ENCODE data around the gene OR2T29.
"Not testable (repeated sequence)": the region's sequence is repeated elsewhere in the genome, so short reads cannot be mapped to it uniquely, and the experiment has no call there.

OR2T29 gene

DNA sequence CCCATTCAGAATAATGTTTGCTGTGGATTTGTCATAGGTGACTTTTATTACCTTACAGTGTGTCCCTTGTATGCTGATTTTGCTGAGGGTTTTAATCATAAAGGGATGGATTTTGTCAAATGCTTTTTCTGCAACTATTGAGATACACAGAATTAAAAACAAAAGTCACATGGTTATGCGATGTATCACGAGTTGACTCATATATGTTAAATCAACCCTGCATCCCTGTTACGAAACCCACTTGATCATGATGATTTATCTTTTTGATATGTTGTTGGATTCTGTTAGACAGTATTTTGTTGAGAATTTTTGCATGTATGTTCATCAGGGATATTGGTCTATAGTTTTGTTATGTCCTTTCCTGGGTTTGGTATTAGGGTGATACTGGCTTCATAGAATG is 22.7 kb upstream of the OR2T29 start:
- H3K4me3 ChIP-seq (ENCODE audit: insufficient read depth, low read depth, low read length), result no peak overlapping the region
- no peak overlapping the region for H3K27ac ChIP-seq (ENCODE audit: insufficient read depth, low read depth, low read length, poor library complexity, severe bottlenecking)
- WGBS, 2 experiments, result 83 to 94% methylated on average over 3 of the region's 3 CpGs
- H3K36me3 ChIP-seq (ENCODE audit: control insufficient read depth, insufficient read depth, low read length), result no peaks in the 10 kb centered on the region
- peaks cover 2% of the 10 kb centered on the region for H3K9me3 ChIP-seq (ENCODE audit: control insufficient read depth, low read length)
- H3K4me1 ChIP-seq (ENCODE audit: control insufficient read depth, insufficient read depth, low read length), result no peaks in the 10 kb centered on the region
- H3K27me3 ChIP-seq (ENCODE audit: control insufficient read depth, insufficient read depth, low read length, poor library complexity, severe bottlenecking), result no peaks in the 10 kb centered on the region

DNA sequence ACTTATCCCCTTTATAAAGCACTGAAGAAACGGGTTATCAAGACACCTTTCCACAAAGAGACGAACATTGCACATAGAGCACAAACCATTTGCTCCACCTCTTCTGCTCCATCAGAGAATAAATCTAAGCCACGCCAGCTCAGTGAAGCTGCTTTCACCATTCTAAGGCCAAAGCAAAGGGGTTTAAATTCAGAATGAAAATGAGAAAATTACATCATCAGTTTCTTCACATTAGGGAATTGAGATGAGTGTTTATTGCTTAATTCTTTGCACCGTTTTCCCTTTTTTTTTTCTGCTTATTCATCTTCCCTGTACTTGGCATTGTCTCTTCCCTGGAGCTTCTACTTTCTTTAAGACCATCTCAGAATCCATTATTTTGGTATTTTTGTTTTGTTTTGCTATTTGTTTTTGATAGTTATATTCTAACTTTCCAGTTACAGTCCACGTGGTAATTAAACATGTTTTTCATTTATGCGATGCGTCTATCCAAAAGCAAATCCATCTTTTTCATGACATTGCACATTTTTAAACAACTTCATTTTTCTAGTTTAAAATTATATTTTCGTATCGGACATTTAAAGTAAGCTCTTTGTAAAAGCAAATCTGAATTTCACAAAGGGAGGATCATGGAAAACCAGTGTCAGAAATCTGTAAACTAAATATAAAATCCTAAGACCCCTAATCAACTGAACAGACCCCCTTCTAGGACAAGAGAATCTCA is 13.8 kb upstream of the OR2T29 start:
- Histone ChIP-seq H3K27ac (ENCODE audit: insufficient read depth, low read depth, low read length, poor library complexity, severe bottlenecking) (no peak overlapping the region), H3K4me3 (ENCODE audit: insufficient read depth, low read depth, low read length) (no peak overlapping the region), H3K4me1 (ENCODE audit: control insufficient read depth, insufficient read depth, low read length) (no peaks in the 10 kb centered on the region), H3K27me3 (ENCODE audit: control insufficient read depth, insufficient read depth, low read length, poor library complexity, severe bottlenecking) (no peaks in the 10 kb centered on the region), H3K9me3 (ENCODE audit: control insufficient read depth, low read length) (no peaks in the 10 kb centered on the region), H3K36me3 (ENCODE audit: control insufficient read depth, insufficient read depth, low read length) (no peaks in the 10 kb centered on the region)
- 65 to 92% methylated on average over 6 to 9 of the region's 9 CpGs for WGBS, 2 experiments

DNA sequence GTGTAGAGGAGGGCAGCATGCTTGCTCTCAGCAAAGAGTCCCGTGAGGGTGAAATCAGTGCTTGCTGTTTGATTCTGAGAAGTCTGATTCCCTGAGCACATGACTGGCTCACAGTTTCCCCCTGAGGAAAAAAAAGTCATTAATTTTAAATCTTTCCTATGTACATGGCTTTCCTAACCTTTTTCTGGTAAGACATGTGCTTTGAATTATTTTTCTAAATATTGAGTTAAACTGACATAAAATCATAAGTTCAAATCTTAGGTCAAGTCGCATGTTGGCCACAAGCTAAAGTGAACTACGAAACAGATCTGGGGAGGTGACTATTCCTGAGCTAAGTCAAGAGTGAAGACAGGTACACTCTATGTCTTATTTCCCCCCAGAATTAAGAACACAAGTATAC is 12.1 kb upstream of the OR2T29 start, which contains the start of gene OR2T34:
TSS of gene OR2T34 (minus strand) at position 101 of the 400 bp plus-strand sequence. CDS start at position 101, 0 bp downstream.
- not testable (repeated sequence) for H3K4me1 ChIP-seq (ENCODE audit: control insufficient read depth, insufficient read depth, low read length); H3K27ac ChIP-seq (ENCODE audit: insufficient read depth, low read depth, low read length, poor library complexity, severe bottlenecking); H3K36me3 ChIP-seq (ENCODE audit: control insufficient read depth, insufficient read depth, low read length); H3K9me3 ChIP-seq (ENCODE audit: control insufficient read depth, low read length); H3K4me3 ChIP-seq (ENCODE audit: insufficient read depth, low read depth, low read length); H3K27me3 ChIP-seq (ENCODE audit: control insufficient read depth, insufficient read depth, low read length, poor library complexity, severe bottlenecking)
- WGBS, 2 experiments, result 72 to 83% methylated on average over 2 to 3 of the region's 3 CpGs

GRCh38 chr1:248573856-248574255 is 11.3 kb upstream of the OR2T29 start:
- H3K27me3 ChIP-seq (ENCODE audit: control insufficient read depth, insufficient read depth, low read length, poor library complexity, severe bottlenecking); H3K36me3 ChIP-seq (ENCODE audit: control insufficient read depth, insufficient read depth, low read length); H3K9me3 ChIP-seq (ENCODE audit: control insufficient read depth, low read length); H3K4me1 ChIP-seq (ENCODE audit: control insufficient read depth, insufficient read depth, low read length); H3K27ac ChIP-seq (ENCODE audit: insufficient read depth, low read depth, low read length, poor library complexity, severe bottlenecking); H3K4me3 ChIP-seq (ENCODE audit: insufficient read depth, low read depth, low read length): not testable (repeated sequence)
- WGBS, 2 experiments, result 76 to 79% methylated on average over 3 to 6 of the region's 8 CpGs

DNA sequence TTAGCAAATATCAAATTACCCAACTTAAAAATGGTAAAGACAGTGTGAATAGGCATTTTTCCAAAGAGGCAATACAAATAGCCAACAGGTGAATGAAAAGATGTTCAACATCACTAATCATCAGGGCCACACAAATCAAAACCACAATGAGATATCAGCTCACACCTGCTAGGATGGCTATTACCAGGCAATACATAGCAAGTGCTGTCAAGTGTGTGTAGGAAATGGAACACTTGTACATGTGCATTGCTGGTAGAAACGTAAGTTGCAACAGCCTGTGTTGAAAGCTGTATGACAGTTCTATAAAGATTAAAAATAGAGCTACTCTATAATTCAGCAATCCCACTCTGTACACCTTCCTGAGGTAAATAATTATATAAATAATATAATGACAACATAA is 9.5 kb upstream of the OR2T29 start:
- H3K9me3 ChIP-seq (ENCODE audit: control insufficient read depth, low read length); H3K4me1 ChIP-seq (ENCODE audit: control insufficient read depth, insufficient read depth, low read length); H3K36me3 ChIP-seq (ENCODE audit: control insufficient read depth, insufficient read depth, low read length); H3K27ac ChIP-seq (ENCODE audit: insufficient read depth, low read depth, low read length, poor library complexity, severe bottlenecking); H3K27me3 ChIP-seq (ENCODE audit: control insufficient read depth, insufficient read depth, low read length, poor library complexity, severe bottlenecking); H3K4me3 ChIP-seq (ENCODE audit: insufficient read depth, low read depth, low read length): not testable (repeated sequence)
- no CpG with 5 or more reads among the region's 1 CpG for WGBS, 2 experiments

DNA sequence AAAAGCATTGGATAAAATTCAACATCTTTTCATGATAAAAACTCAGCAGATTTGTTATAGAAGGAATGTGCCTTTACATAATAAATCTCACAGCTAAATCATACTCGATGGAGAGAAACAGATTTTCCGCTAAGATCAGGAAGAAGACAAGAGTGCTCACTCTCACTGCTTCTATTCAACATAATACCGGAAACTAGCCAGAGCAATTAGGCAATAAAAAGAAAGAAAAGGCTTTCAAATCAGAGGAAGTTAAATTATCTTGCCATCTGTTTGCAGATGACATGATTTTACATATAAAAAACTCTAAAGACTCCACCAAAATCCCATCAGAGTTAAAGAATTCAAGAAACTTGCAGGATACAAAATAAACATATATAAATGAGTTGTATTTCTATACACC is 8.2 kb upstream of the OR2T29 start:
- WGBS, 2 experiments, result 80 to 100% methylated on average over 3 of the region's 3 CpGs
- not testable (repeated sequence) for H3K27me3 ChIP-seq (ENCODE audit: control insufficient read depth, insufficient read depth, low read length, poor library complexity, severe bottlenecking); H3K27ac ChIP-seq (ENCODE audit: insufficient read depth, low read depth, low read length, poor library complexity, severe bottlenecking); H3K4me1 ChIP-seq (ENCODE audit: control insufficient read depth, insufficient read depth, low read length); H3K9me3 ChIP-seq (ENCODE audit: control insufficient read depth, low read length); H3K4me3 ChIP-seq (ENCODE audit: insufficient read depth, low read depth, low read length); H3K36me3 ChIP-seq (ENCODE audit: control insufficient read depth, insufficient read depth, low read length)

- not testable (repeated sequence) for H3K9me3 ChIP-seq (ENCODE audit: control insufficient read depth, low read length); H3K27me3 ChIP-seq (ENCODE audit: control insufficient read depth, insufficient read depth, low read length, poor library complexity, severe bottlenecking); H3K4me3 ChIP-seq (ENCODE audit: insufficient read depth, low read depth, low read length); H3K4me1 ChIP-seq (ENCODE audit: control insufficient read depth, insufficient read depth, low read length); H3K27ac ChIP-seq (ENCODE audit: insufficient read depth, low read depth, low read length, poor library complexity, severe bottlenecking); H3K36me3 ChIP-seq (ENCODE audit: control insufficient read depth, insufficient read depth, low read length)
- WGBS, 2 experiments, result 40% methylated on average over 1 of the region's 2 CpGs; no CpG with 5 or more reads in 1 of the 2 experiments
These were observed 6.5 kb upstream of the OR2T29 start for GRCh38 chr1:248569049-248569448.

DNA sequence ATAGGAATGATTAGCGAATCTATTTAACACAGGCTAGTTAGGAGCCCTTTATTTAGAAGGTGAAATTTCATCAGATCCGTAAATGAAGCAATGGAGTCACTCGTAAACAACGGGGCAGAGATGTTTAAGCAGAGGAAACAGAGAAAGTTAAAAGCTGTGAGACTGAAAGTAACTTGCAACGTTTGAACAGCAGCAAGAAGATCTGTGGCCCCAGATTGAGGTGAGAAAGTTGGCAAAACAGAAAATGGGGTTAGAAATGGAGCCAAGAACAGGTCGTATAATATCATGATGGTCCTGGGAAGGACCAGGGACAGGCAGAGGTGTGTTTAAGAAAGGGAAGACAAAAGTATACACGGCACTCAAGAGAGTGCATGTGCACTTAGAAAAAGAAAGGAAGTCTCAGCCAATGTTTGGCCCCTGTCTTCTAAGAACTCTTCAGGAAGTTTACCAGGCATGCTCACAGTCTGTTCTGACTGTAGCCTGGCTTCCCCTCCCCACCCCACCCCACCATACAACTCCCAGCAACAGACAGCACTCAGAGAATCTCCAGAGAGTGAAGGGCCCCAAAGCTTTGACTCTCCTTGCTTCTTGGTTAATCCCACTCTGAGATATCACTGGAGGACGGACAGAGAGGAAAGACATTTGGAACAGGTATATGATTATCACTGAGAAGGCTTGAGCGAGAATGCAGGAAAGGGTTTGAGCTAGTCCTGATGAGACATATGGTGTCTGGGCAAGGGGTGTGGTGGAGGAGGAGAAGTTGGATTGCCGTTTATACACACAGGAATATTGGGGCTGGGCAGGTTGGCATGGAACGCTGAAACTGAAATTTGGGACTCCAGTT is 3.2 kb upstream of the OR2T29 start:
- not testable (repeated sequence) for H3K4me3 ChIP-seq (ENCODE audit: insufficient read depth, low read depth, low read length); H3K27me3 ChIP-seq (ENCODE audit: control insufficient read depth, insufficient read depth, low read length, poor library complexity, severe bottlenecking); H3K27ac ChIP-seq (ENCODE audit: insufficient read depth, low read depth, low read length, poor library complexity, severe bottlenecking); H3K9me3 ChIP-seq (ENCODE audit: control insufficient read depth, low read length); H3K4me1 ChIP-seq (ENCODE audit: control insufficient read depth, insufficient read depth, low read length); H3K36me3 ChIP-seq (ENCODE audit: control insufficient read depth, insufficient read depth, low read length)
- 65 to 69% methylated on average over 9 to 10 of the region's 11 CpGs for WGBS, 2 experiments

DNA sequence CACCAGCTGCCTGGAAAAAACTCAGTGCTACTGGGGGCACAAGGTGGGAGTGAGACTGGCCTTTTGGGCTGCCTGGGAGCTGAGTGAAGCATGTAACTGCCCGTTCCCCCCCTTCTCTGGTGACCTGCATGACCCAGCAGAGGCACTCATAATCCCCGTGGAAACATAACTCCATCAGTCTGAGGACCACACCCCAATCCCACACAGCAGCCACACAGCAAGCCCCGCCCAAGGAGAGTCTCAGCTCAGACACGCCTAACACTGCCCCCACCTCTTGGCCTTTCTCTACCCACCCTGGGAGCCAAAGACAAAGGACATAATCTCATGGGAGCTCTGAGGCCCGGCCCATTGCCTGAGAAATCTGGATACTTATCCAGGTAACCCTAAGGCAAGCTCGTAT is 11.5 kb downstream of the OR2T29 start:
- H3K9me3 ChIP-seq (ENCODE audit: control insufficient read depth, low read length); H3K27me3 ChIP-seq (ENCODE audit: control insufficient read depth, insufficient read depth, low read length, poor library complexity, severe bottlenecking); H3K4me1 ChIP-seq (ENCODE audit: control insufficient read depth, insufficient read depth, low read length); H3K36me3 ChIP-seq (ENCODE audit: control insufficient read depth, insufficient read depth, low read length); H3K27ac ChIP-seq (ENCODE audit: insufficient read depth, low read depth, low read length, poor library complexity, severe bottlenecking); H3K4me3 ChIP-seq (ENCODE audit: insufficient read depth, low read depth, low read length): not testable (repeated sequence)
- WGBS, 2 experiments, result no CpG with 5 or more reads among the region's 6 CpGs

DNA sequence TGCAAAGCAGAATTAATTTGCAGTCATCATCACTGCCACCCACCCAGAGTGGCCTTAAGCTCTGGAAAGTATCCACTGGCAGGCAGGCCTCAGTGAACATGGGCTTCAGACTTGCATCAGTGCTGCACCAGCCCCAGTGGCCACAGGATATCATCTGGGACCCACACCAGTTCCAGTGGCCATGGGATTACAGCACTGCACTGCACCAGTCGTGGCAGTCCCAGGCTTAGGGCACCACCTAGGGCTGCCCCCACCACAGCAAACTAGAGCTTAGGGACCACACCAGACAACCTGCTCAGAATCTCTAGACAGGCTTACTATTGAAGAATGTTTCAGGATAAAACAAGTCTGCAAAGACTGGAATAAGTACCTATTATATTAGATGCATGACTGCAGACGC is 15.2 kb downstream of the OR2T29 start:
- not testable (repeated sequence) for H3K27me3 ChIP-seq (ENCODE audit: control insufficient read depth, insufficient read depth, low read length, poor library complexity, severe bottlenecking); H3K4me1 ChIP-seq (ENCODE audit: control insufficient read depth, insufficient read depth, low read length); H3K4me3 ChIP-seq (ENCODE audit: insufficient read depth, low read depth, low read length); H3K27ac ChIP-seq (ENCODE audit: insufficient read depth, low read depth, low read length, poor library complexity, severe bottlenecking); H3K36me3 ChIP-seq (ENCODE audit: control insufficient read depth, insufficient read depth, low read length); H3K9me3 ChIP-seq (ENCODE audit: control insufficient read depth, low read length)
- no CpG with 5 or more reads among the region's 2 CpGs for WGBS, 2 experiments

Measured in ectodermal cell (in vitro differentiated cells).